VCaP (cell line): ENCODE data around the gene GPR108.

Experiments used
- H3K27ac ChIP-seq: fragments of 450-650 bp; 2 replicates; pipeline ENCODE4 v1.5.1; 2017
- TF ChIP-seq, protein P1 (sequence below): fragments of 450-650 bp; conservative IDR thresholded peaks from 2 replicates; pipeline ENCODE4 v1.5.1; 2017; ENCODE audit warnings: mild to moderate bottlenecking, moderate library complexity

The GPR108 gene

DNA sequence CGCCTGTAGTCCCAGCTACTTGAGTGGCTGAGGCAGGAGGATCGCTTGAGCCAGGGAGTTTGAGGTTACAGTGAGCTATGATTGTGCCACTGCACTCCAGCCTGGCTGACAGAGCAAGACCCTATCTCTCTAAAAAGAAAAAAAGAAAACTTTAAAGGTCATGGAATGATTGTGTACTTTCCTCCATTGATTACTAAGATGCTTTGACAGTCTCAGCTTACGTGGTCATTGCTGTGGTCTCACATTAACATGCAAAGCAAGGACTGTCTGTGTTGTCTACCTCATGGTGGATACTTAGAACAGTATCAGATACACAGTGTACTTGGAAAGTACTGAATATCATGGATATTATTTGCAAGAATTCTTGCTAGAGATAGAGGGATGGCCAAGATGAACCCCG lies 53.4 kb downstream of the GPR108 start:
- TF ChIP-seq, protein P1, sequence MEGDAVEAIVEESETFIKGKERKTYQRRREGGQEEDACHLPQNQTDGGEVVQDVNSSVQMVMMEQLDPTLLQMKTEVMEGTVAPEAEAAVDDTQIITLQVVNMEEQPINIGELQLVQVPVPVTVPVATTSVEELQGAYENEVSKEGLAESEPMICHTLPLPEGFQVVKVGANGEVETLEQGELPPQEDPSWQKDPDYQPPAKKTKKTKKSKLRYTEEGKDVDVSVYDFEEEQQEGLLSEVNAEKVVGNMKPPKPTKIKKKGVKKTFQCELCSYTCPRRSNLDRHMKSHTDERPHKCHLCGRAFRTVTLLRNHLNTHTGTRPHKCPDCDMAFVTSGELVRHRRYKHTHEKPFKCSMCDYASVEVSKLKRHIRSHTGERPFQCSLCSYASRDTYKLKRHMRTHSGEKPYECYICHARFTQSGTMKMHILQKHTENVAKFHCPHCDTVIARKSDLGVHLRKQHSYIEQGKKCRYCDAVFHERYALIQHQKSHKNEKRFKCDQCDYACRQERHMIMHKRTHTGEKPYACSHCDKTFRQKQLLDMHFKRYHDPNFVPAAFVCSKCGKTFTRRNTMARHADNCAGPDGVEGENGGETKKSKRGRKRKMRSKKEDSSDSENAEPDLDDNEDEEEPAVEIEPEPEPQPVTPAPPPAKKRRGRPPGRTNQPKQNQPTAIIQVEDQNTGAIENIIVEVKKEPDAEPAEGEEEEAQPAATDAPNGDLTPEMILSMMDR, result no peak
- no peak overlapping the region for H3K27ac ChIP-seq

- TF ChIP-seq, protein P1, result no peak
- H3K27ac ChIP-seq, result no peak overlapping the region
Observed at GRCh38 chr19:6682607-6683128, 54.7 kb downstream of the GPR108 start.

- TF ChIP-seq, protein P1, result no peak
- H3K27ac ChIP-seq, result no peak overlapping the region
Observed at GRCh38 chr19:6680141-6680540, 57.2 kb downstream of the GPR108 start.
